T-helper 1 cell (primary cell): ENCODE results near the gene SCN4B.

ENCODE experiments used
- DNase-seq, 5 donors: peaks; one replicate each; pipeline ENCODE4 v3.0.0-alpha.2; 2012 to 2020

The SCN4B gene

GRCh38 chr11:118172356-118172755, 19.7 kb upstream of the SCN4B start:
- no peak for DNase-seq

- peak; percentile 37 to 66 (median 59) for DNase-seq
Observed at GRCh38 chr11:118171269-118172062, 18.8 kb upstream of the SCN4B start.

GRCh38 chr11:118170882-118171268, 18.3 kb upstream of the SCN4B start:
- no peak for DNase-seq

GRCh38 chr11:118170231-118170630, 17.6 kb upstream of the SCN4B start:
- DNase-seq: no peak

- no peak for DNase-seq
Observed at GRCh38 chr11:118169300-118170140, 16.9 kb upstream of the SCN4B start.

- no peak for DNase-seq
Observed at GRCh38 chr11:118168751-118169150, 16.1 kb upstream of the SCN4B start.

GRCh38 chr11:118168316-118168715, 15.7 kb upstream of the SCN4B start:
- DNase-seq: no peak

- DNase-seq: no peak
Observed at GRCh38 chr11:118167906-118168305, 15.3 kb upstream of the SCN4B start.

- DNase-seq: no peak
Observed at GRCh38 chr11:118167253-118167652, 14.6 kb upstream of the SCN4B start.

GRCh38 chr11:118166641-118167040, 14.0 kb upstream of the SCN4B start:
- DNase-seq: no peak

GRCh38 chr11:118164885-118165284, 12.3 kb upstream of the SCN4B start:
- DNase-seq: no peak

GRCh38 chr11:118163494-118163893, 10.9 kb upstream of the SCN4B start:
- no peak for DNase-seq

- DNase-seq: no peak
Observed at GRCh38 chr11:118162846-118163245, 10.2 kb upstream of the SCN4B start.

GRCh38 chr11:118161786-118162185, 9.2 kb upstream of the SCN4B start:
- no peak for DNase-seq

GRCh38 chr11:118157186-118157895, 4.7 kb upstream of the SCN4B start:
- DNase-seq: no peak

- DNase-seq: no peak
Observed at GRCh38 chr11:118156531-118157185, 4.0 kb upstream of the SCN4B start.

- DNase-seq: no peak
Observed at GRCh38 chr11:118155776-118156530, 3.3 kb upstream of the SCN4B start.

- DNase-seq: no peak
Observed at GRCh38 chr11:118154641-118155040, 2.0 kb upstream of the SCN4B start.

- DNase-seq: no peak
Observed at GRCh38 chr11:118153976-118154375, 1.4 kb upstream of the SCN4B start.

GRCh38 chr11:118153516-118153915, 893 bp upstream of the SCN4B start:
- DNase-seq: no peak

GRCh38 chr11:118152020-118152551, 537 bp downstream of the SCN4B start:
- no peak for DNase-seq

- DNase-seq: no peak
Observed at GRCh38 chr11:118151431-118151830, 1.2 kb downstream of the SCN4B start.
